Common myeloid progenitor, CD34-positive (primary cell): ENCODE results near the gene TBX2.

ENCODE experiments used
- CTCF ChIA-PET: fragments of 350-600 bp; sonication (Branson Sonifier 250); formaldehyde crosslinking; loops from one replicate; lab custom pipeline; 2021; ENCODE audit warnings: antibody characterized with exemption; lab: Charles Lee
- POLR2A ChIA-PET: fragments of 350-600 bp; sonication (Branson Sonifier 250); formaldehyde crosslinking; loops from one replicate; lab custom pipeline; 2021; ENCODE audit warnings: antibody characterized with exemption; lab: Charles Lee
- DNase-seq, 3 donors: peaks; one replicate each; pipeline versions ENCODE4 v3.0.0 to v3.0.0-alpha.2; 2013
- H3K27ac ChIP-seq, 2 experiments: 1 replicate in 1 of 2; 2 replicates in 1 of 2; pipeline ENCODE4 v1.7.0; 2013; ENCODE audit warnings: inconsistent platforms in 2 of 2, low read length in 2 of 2, mild to moderate bottlenecking in 2 of 2, low read depth in 1 of 2, moderate library complexity in 1 of 2; ENCODE audit not compliant: severe bottlenecking in 2 of 2, insufficient read depth in 1 of 2, poor library complexity in 1 of 2
- H3K27me3 ChIP-seq, 5 experiments: replicated peaks in 2 of 5; 1 replicate in 3 of 5; 2 replicates in 2 of 5; pipeline versions ENCODE4 v1.6.1 to v1.7.0; 2013; ENCODE audit warnings: low read length in 4 of 5, mild to moderate bottlenecking in 2 of 5, moderate library complexity in 2 of 5, inconsistent platforms in 1 of 5; ENCODE audit not compliant: insufficient read depth in 5 of 5, control insufficient read depth in 4 of 5
- H3K36me3 ChIP-seq, 4 experiments: 1 replicate in 2 of 4; 2 replicates in 2 of 4; pipeline versions ENCODE4 v1.6.1 to v1.7.0; 2013; ENCODE audit warnings: low read length in 3 of 4, control low read depth in 1 of 4, mild to moderate bottlenecking in 1 of 4; ENCODE audit not compliant: control insufficient read depth in 4 of 4, insufficient read depth in 4 of 4
- H3K4me1 ChIP-seq, 4 experiments: 1 replicate in 3 of 4; 2 replicates in 1 of 4; pipeline versions ENCODE4 v1.6.1 to v1.7.1; 2013; ENCODE audit warnings: low read length in 3 of 4, mild to moderate bottlenecking in 3 of 4, control low read depth in 1 of 4, inconsistent platforms in 1 of 4, moderate library complexity in 1 of 4; ENCODE audit not compliant: control insufficient read depth in 4 of 4, insufficient read depth in 4 of 4; ENCODE audit errors: control extremely low read depth in 1 of 4
- H3K4me3 ChIP-seq, 7 experiments: 1 replicate in 4 of 7; 2 replicates in 3 of 7; pipeline versions ENCODE4 v1.5.1 to v1.7.0; 2013; ENCODE audit warnings: mild to moderate bottlenecking in 7 of 7, low read length in 6 of 7, moderate library complexity in 6 of 7, inconsistent platforms in 2 of 7, low read depth in 2 of 7, control low read depth in 1 of 7; ENCODE audit not compliant: insufficient read depth in 4 of 7, control insufficient read depth in 1 of 7; ENCODE audit errors: extremely low read depth in 1 of 7
- H3K9me3 ChIP-seq, 5 experiments: 1 replicate in 4 of 5; 2 replicates in 1 of 5; pipeline versions ENCODE4 v1.6.1 to v1.7.1; 2013; ENCODE audit warnings: low read length in 4 of 5, mild to moderate bottlenecking in 2 of 5, inconsistent platforms in 1 of 5, low read depth in 1 of 5, moderate library complexity in 1 of 5; ENCODE audit not compliant: control insufficient read depth in 4 of 5, insufficient read depth in 2 of 5; ENCODE audit errors: control extremely low read depth in 1 of 5
- WGBS: methylation state at CpG from one replicate; pipeline ENCODE4 v1.1.5; 2013; ENCODE audit not compliant: insufficient coverage; 5-methylcytosine and 5-hydroxymethylcytosine counted together

The TBX2 gene

GRCh38 chr17:61452301-61453290, 53.0 kb downstream of the TBX2 start, which contains the start of gene TBX4:
TSS of gene TBX4 (plus strand) at chr17:61452422. CDS start at chr17:61456491, 4,069 bp downstream.
- Histone ChIP-seq H3K4me3 (peak within 1 kb of the TSS in 4 of 7 experiments; percentile 8 to 40 (median 30)), H3K9me3 (no peaks in the 10 kb centered on the region), H3K36me3 (no peaks in the 10 kb centered on the region), H3K4me1 (peaks cover 0 to 40% (median 22%) of the 10 kb centered on the region in 4 experiments), H3K27ac (no peak within 1 kb of the TSS), H3K27me3 (peaks cover 23 to 97% (median 54%) of the 10 kb centered on the region in 5 experiments)
- CTCF ChIA-PET = no interaction called here
- POLR2A ChIA-PET = no interaction called here
- 8% methylated on average over 44 of the region's 59 CpGs for WGBS
- no peak for DNase-seq

GRCh38 chr17:61453566-61454380, 54.1 kb downstream of the TBX2 start:
- WGBS = 15% methylated on average over 4 of the region's 17 CpGs
- H3K4me3 ChIP-seq = no peak overlapping the region
- no peak overlapping the region for H3K27ac ChIP-seq
- DNase-seq = peak in 2 of 3 donors; percentile 43 to 46
- H3K4me1 ChIP-seq = peaks cover 0 to 44% (median 23%) of the 10 kb centered on the region in 4 experiments
- ChIA-PET CTCF (interaction anchor here (1.0 to 1.3 kb wide), 2 partner anchors 9 to 51 kb away, joined by 3 to 4 read pairs; no protein-coding TSS in a partner anchor), POLR2A (no interaction called here)
- H3K36me3 ChIP-seq = no peaks in the 10 kb centered on the region
- peaks cover 0 to 2% (median 0%) of the 10 kb centered on the region in 5 experiments for H3K9me3 ChIP-seq
- H3K27me3 ChIP-seq = peaks cover 16 to 97% (median 65%) of the 10 kb centered on the region in 5 experiments

- Histone ChIP-seq H3K36me3 (no peaks in the 10 kb centered on the region), H3K27ac (no peak overlapping the region), H3K9me3 (peaks cover 0 to 2% (median 0%) of the 10 kb centered on the region in 5 experiments), H3K4me3 (no peak overlapping the region), H3K4me1 (peaks cover 0 to 44% (median 23%) of the 10 kb centered on the region in 4 experiments), H3K27me3 (peaks cover 17 to 99% (median 71%) of the 10 kb centered on the region in 5 experiments)
- ChIA-PET CTCF (interaction anchor here (1.0 to 1.3 kb wide), 2 partner anchors 10 to 52 kb away, joined by 3 to 4 read pairs; no protein-coding TSS in a partner anchor), POLR2A (no interaction called here)
- DNase-seq = no peak
- WGBS = 8% methylated on average over 75 of the region's 86 CpGs
Measured at GRCh38 chr17:61454381-61455323, 55.0 kb downstream of the TBX2 start.

GRCh38 chr17:61455324-61456060, 55.8 kb downstream of the TBX2 start:
- Histone ChIP-seq H3K4me3 (no peak overlapping the region), H3K36me3 (no peaks in the 10 kb centered on the region), H3K9me3 (peaks cover 0 to 2% (median 0%) of the 10 kb centered on the region in 5 experiments), H3K4me1 (peaks cover 0 to 44% (median 23%) of the 10 kb centered on the region in 4 experiments), H3K27ac (no peak overlapping the region), H3K27me3 (peaks cover 17 to 99% (median 72%) of the 10 kb centered on the region in 5 experiments)
- WGBS = 19% methylated on average over 18 of the region's 18 CpGs
- CTCF ChIA-PET = interaction anchor here (1.3 kb wide), 1 partner anchor 11 kb away, joined by 3 read pairs; no protein-coding TSS in a partner anchor
- POLR2A ChIA-PET = no interaction called here
- DNase-seq = no peak

GRCh38 chr17:61456061-61456681, 56.5 kb downstream of the TBX2 start:
- CTCF ChIA-PET = no interaction called here

More at GRCh38 chr17:61456061-61456681, 56.5 kb downstream of the TBX2 start:
- Histone ChIP-seq H3K4me3 (no peak overlapping the region), H3K27me3 (peaks cover 20 to 99% (median 71%) of the 10 kb centered on the region in 5 experiments), H3K4me1 (peaks cover 2 to 44% (median 23%) of the 10 kb centered on the region in 4 experiments), H3K36me3 (no peaks in the 10 kb centered on the region), H3K9me3 (peaks cover 0 to 3% (median 0%) of the 10 kb centered on the region in 5 experiments), H3K27ac (no peak overlapping the region)
- POLR2A ChIA-PET = no interaction called here
- no peak for DNase-seq
- whole genome bisulfite sequencing = 12% methylated on average over 40 of the region's 47 CpGs
